Stimulated activated CD8-positive, alpha-beta memory T cell treated with anti-CD3 and anti-CD28 coated beads, Interleukin-7, amount 100 ng/mL, for 4 hours (primary cell): Measurements from ENCODE around the gene GRIN3B.

Experiments
- DNase-seq, 2 donors: peaks; one replicate each; pipeline ENCODE4 v3.0.0-alpha.2; 2020; ENCODE audit warnings: low read depth in 2 of 2

The GRIN3B gene

GRCh38 chr19:964116-964520 lies 36.1 kb upstream of the GRIN3B start:
- no peak for DNase-seq

GRCh38 chr19:964761-965694 lies 35.2 kb upstream of the GRIN3B start:
- no peak for DNase-seq

GRCh38 chr19:966485-967088 lies 33.6 kb upstream of the GRIN3B start:
- DNase-seq = no peak

GRCh38 chr19:970695-971094 lies 29.5 kb upstream of the GRIN3B start:
- DNase-seq = no peak

GRCh38 chr19:971795-972194 lies 28.4 kb upstream of the GRIN3B start:
- DNase-seq = no peak

GRCh38 chr19:972281-972680 lies 27.9 kb upstream of the GRIN3B start:
- no peak for DNase-seq

GRCh38 chr19:973726-974563 lies 26.3 kb upstream of the GRIN3B start:
- DNase-seq = no peak

- DNase-seq = no peak
Measured at GRCh38 chr19:974564-975257, 25.5 kb upstream of the GRIN3B start.

GRCh38 chr19:976476-976875 lies 23.7 kb upstream of the GRIN3B start:
- DNase-seq = no peak

GRCh38 chr19:977058-977464 lies 23.2 kb upstream of the GRIN3B start:
- DNase-seq = no peak

- no peak for DNase-seq
Measured at GRCh38 chr19:979318-979741, 20.9 kb upstream of the GRIN3B start.

- no peak for DNase-seq
Measured at GRCh38 chr19:980133-980998, 19.9 kb upstream of the GRIN3B start.

- peak; percentile 31 to 67 for DNase-seq
Measured at GRCh38 chr19:982567-983170, 17.6 kb upstream of the GRIN3B start.

GRCh38 chr19:984165-984967 lies 15.9 kb upstream of the GRIN3B start, which contains the start of gene WDR18:
WDR18 (plus strand) TSS chr19:984345; CDS start chr19:984354, 9 bp downstream.
- DNase-seq = peak; percentile 84 to 89

- no peak for DNase-seq
Measured at GRCh38 chr19:986083-986482, 14.1 kb upstream of the GRIN3B start.

GRCh38 chr19:988081-988480 lies 12.1 kb upstream of the GRIN3B start:
- no peak for DNase-seq

GRCh38 chr19:988510-988909 lies 11.7 kb upstream of the GRIN3B start:
- DNase-seq = no peak

- no peak for DNase-seq
Measured at GRCh38 chr19:989381-990081, 10.7 kb upstream of the GRIN3B start.

GRCh38 chr19:990119-990571 lies 10.1 kb upstream of the GRIN3B start:
- no peak for DNase-seq
